Mammary epithelial cell (primary cell): ENCODE measurements around the gene SLC22A2.

ENCODE experiments used
- CTCF ChIP-seq, 2 donors: IDR thresholded peaks in 1 of 2; conservative IDR thresholded peaks in 1 of 2; 2 replicates each; pipeline ENCODE4 v1.5.1; 2011 to 2012; ENCODE audit warnings: inconsistent platforms in 2 of 2, low read length in 2 of 2, mild to moderate bottlenecking in 2 of 2, control low read depth in 1 of 2, low read depth in 1 of 2; ENCODE audit not compliant: insufficient read depth in 1 of 2; ENCODE audit errors: extremely low read depth in 1 of 2
- EZH2 ChIP-seq: IDR thresholded peaks from 2 replicates; pipeline ENCODE4 v1.6.1; 2012; ENCODE audit warnings: low read length, inconsistent platforms, borderline replicate concordance

GRCh38 chr6:160190973-160191372 is 67.6 kb downstream of the SLC22A2 start:
- TF ChIP-seq CTCF (conservative IDR thresholded peaks at IDR 0.05 in 1 of 2, IDR thresholded peaks at IDR 0.05 in 1 of 2; ENCODE audit: extremely low read depth in 1 of 2, insufficient read depth in 1 of 2, low read depth in 1 of 2, low read length in 2 of 2) (no peak), EZH2 (no peak)
